ENCODE measurements around the gene SLC9A5.

GRCh38 chr16:67233596-67233995 lies 15.2 kb upstream of the SLC9A5 start:
- TF ChIP-seq EP300 (IDR thresholded peaks at IDR 0.05; ENCODE audit: borderline replicate concordance) (no peak), RAD21 (IDR thresholded peaks at IDR 0.05; ENCODE audit: low read depth) (no peak), YY1 (IDR thresholded peaks at IDR 0.05; ENCODE audit: low read depth) (no peak), FOXM1 (IDR thresholded peaks at IDR 0.05; ENCODE audit: borderline replicate concordance, low read depth) (no peak), TEAD4 (IDR thresholded peaks at IDR 0.05) (no peak), USF1 (IDR thresholded peaks at IDR 0.05) (no peak), CEBPB (IDR thresholded peaks at IDR 0.05) (no peak), ZBTB7A (IDR thresholded peaks at IDR 0.05; ENCODE audit: low read depth) (no peak), TAF1 (IDR thresholded peaks at IDR 0.05; ENCODE audit: low read depth) (no peak)
- TF ChIP-seq, protein P1, sequence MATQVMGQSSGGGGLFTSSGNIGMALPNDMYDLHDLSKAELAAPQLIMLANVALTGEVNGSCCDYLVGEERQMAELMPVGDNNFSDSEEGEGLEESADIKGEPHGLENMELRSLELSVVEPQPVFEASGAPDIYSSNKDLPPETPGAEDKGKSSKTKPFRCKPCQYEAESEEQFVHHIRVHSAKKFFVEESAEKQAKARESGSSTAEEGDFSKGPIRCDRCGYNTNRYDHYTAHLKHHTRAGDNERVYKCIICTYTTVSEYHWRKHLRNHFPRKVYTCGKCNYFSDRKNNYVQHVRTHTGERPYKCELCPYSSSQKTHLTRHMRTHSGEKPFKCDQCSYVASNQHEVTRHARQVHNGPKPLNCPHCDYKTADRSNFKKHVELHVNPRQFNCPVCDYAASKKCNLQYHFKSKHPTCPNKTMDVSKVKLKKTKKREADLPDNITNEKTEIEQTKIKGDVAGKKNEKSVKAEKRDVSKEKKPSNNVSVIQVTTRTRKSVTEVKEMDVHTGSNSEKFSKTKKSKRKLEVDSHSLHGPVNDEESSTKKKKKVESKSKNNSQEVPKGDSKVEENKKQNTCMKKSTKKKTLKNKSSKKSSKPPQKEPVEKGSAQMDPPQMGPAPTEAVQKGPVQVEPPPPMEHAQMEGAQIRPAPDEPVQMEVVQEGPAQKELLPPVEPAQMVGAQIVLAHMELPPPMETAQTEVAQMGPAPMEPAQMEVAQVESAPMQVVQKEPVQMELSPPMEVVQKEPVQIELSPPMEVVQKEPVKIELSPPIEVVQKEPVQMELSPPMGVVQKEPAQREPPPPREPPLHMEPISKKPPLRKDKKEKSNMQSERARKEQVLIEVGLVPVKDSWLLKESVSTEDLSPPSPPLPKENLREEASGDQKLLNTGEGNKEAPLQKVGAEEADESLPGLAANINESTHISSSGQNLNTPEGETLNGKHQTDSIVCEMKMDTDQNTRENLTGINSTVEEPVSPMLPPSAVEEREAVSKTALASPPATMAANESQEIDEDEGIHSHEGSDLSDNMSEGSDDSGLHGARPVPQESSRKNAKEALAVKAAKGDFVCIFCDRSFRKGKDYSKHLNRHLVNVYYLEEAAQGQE (IDR thresholded peaks at IDR 0.05; ENCODE audit: low read depth): no peak
- TF ChIP-seq, protein P2, sequence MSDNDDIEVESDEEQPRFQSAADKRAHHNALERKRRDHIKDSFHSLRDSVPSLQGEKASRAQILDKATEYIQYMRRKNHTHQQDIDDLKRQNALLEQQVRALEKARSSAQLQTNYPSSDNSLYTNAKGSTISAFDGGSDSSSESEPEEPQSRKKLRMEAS (IDR thresholded peaks at IDR 0.05): no peak
